Glutamatergic neuron (in vitro differentiated cells): ENCODE data around the gene CSDE1. TPM values are rescaled to one million over a fixed set of nuclear protein-coding genes. Genes with fewer than 3 reads are reported as not detected.
A peak's percentile ranks its signal among the peaks of the same experiment; 100 is the strongest.

ENCODE experiments used
- DNase-seq: peaks from one replicate; pipeline ENCODE4 v3.0.0; 2022
- H3K27ac Mint-ChIP-seq: one replicate; pipeline ENCODE4 v1.8.0; 2020; ENCODE audit warnings: mild to moderate bottlenecking, mixed read lengths, inconsistent platforms; ENCODE audit not compliant: unreplicated experiment
- H3K27me3 Mint-ChIP-seq: one replicate; pipeline ENCODE4 v1.8.0; 2020; ENCODE audit warnings: mild to moderate bottlenecking, moderate library complexity, mixed read lengths, inconsistent platforms; ENCODE audit not compliant: unreplicated experiment
- H3K36me3 Mint-ChIP-seq: one replicate; pipeline ENCODE4 v1.8.0; 2020; ENCODE audit warnings: mild to moderate bottlenecking, mixed read lengths, inconsistent platforms; ENCODE audit not compliant: unreplicated experiment
- H3K4me1 Mint-ChIP-seq: one replicate; pipeline ENCODE4 v1.8.0; 2020; ENCODE audit warnings: mild to moderate bottlenecking, low read depth, mixed read lengths, inconsistent platforms; ENCODE audit not compliant: unreplicated experiment
- H3K4me3 Mint-ChIP-seq: one replicate; pipeline ENCODE4 v1.8.0; 2020; ENCODE audit warnings: mild to moderate bottlenecking, mixed read lengths, inconsistent platforms; ENCODE audit not compliant: unreplicated experiment
- H3K9me3 Mint-ChIP-seq: one replicate; pipeline ENCODE4 v1.8.0; 2020; ENCODE audit warnings: mild to moderate bottlenecking, moderate library complexity, mixed read lengths, inconsistent platforms; ENCODE audit not compliant: unreplicated experiment
- CTCF ChIP-seq: fragments of 200-600 bp; sonication (generic); IDR thresholded peaks from one replicate; pipeline ENCODE4 v1.5.0; 2021; ENCODE audit not compliant: partially characterized antibody, unreplicated experiment
- total RNA-seq: library from RNA; stranded (reverse); fragmentation: NEBNext Ultra II Directional; extraction: Animal tissue kit (Norgen Biotek cat#: 25700); gene quantifications from one replicate; pipeline ENCODE4 v1.2.1, GENCODE V29; 2021; ENCODE audit not compliant: unreplicated experiment

CSDE1 gene
- total RNA-seq, 1 donor from 2014 or later: 763 TPM

DNA sequence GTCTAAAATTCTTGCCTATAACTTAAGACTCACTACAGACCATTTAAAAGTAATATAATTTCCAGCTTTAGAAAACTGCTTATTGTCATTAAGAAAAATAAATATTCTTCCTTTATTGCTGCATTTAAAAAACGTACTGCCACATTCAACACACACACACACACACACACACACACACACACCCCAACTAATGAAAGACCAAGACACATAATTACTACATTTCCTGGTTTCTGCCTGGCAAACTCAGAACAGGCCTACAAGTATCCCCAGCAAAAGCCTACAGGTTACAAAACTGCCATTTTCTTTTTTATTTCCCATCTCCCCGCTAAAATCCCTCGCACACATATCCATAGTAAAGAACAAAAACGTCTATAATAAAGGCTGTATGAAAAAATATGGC, 89.4 kb downstream of the CSDE1 start:
- Mint-ChIP-seq H3K27ac (no peak overlapping the region), H3K36me3 (no peaks in the 10 kb centered on the region), H3K4me1 (no peaks in the 10 kb centered on the region), H3K27me3 (peaks cover 2% of the 10 kb centered on the region), H3K4me3 (peak overlapping the region; percentile 3), H3K9me3 (peaks cover 2% of the 10 kb centered on the region)
- DNase-seq: no peak
- no peak for TF ChIP-seq CTCF

DNA sequence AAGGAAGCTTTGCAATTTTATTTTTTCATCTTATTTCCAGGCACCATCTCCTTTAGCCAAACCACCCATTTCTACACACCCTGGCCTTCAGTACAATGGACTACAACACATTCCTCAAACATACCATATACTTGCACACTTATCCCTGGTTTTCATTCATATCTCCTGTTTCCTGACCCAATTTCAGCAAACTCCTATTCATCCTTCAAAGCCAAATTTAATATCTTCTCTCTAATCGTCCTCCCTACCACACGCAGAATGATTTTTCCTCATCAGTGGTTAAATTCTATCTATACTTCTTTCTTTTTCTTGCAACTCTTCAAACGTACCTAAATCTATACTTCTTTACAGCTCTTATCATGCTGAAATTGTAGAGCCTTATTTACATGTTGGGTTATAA, 90.8 kb downstream of the CSDE1 start:
- TF ChIP-seq CTCF: no peak
- no peaks in the 10 kb centered on the region for H3K4me1 Mint-ChIP-seq
- peaks cover 2% of the 10 kb centered on the region for H3K9me3 Mint-ChIP-seq
- no peak for DNase-seq
- no peaks in the 10 kb centered on the region for H3K36me3 Mint-ChIP-seq
- H3K4me3 Mint-ChIP-seq: no peak overlapping the region
- peaks cover 2% of the 10 kb centered on the region for H3K27me3 Mint-ChIP-seq
- H3K27ac Mint-ChIP-seq: no peak overlapping the region

Other genes starting within 250 kb of the CSDE1 start
- gene TRIM33, start 246.8 kb downstream of the CSDE1 start, total RNA-seq: 69.3 TPM
- gene BCAS2, start 176.4 kb downstream of the CSDE1 start, total RNA-seq: 52.4 TPM
- gene DENND2C, start 87.9 kb downstream of the CSDE1 start, total RNA-seq: 0.54 TPM
- not detected for gene AMPD1, start 62.4 kb downstream of the CSDE1 start, total RNA-seq
- gene NRAS, start 41.2 kb downstream of the CSDE1 start, total RNA-seq: 77.1 TPM
- 60.7 TPM for gene SIKE1, start 22.7 kb upstream of the CSDE1 start, total RNA-seq
- gene SYCP1, start 96.9 kb upstream of the CSDE1 start, total RNA-seq: not detected